HG03280 (cell line): Measurements from ENCODE around the gene EPC1.
"Not testable (repeated sequence)": the region's sequence is repeated elsewhere in the genome, so short reads cannot be mapped to it uniquely, and the experiment has no call there.

ENCODE experiments used
- ATAC-seq: cut with Tn5 transposase; IDR thresholded peaks from one replicate; pipeline ENCODE4 v1.9.1; 2021; ENCODE audit warnings: mild to moderate bottlenecking, moderate library complexity; ENCODE audit not compliant: unreplicated experiment

The EPC1 gene

GRCh38 chr10:32373031-32373430, 26.1 kb upstream of the EPC1 start:
- no peak for ATAC-seq

- no peak for ATAC-seq
Observed at GRCh38 chr10:32372000-32372875, 25.3 kb upstream of the EPC1 start.

GRCh38 chr10:32371101-32371500, 24.1 kb upstream of the EPC1 start:
- no peak for ATAC-seq

- peak; percentile 53 for ATAC-seq
Observed at GRCh38 chr10:32367793-32368453, 21.0 kb upstream of the EPC1 start.

- no peak for ATAC-seq
Observed at GRCh38 chr10:32366588-32366987, 19.6 kb upstream of the EPC1 start.

- no peak for ATAC-seq
Observed at GRCh38 chr10:32366111-32366510, 19.2 kb upstream of the EPC1 start.

- ATAC-seq = not testable (repeated sequence)
Observed at GRCh38 chr10:32365404-32365803, 18.4 kb upstream of the EPC1 start.

- ATAC-seq = no peak
Observed at GRCh38 chr10:32362571-32362970, 15.6 kb upstream of the EPC1 start.

GRCh38 chr10:32360884-32361283, 13.9 kb upstream of the EPC1 start:
- ATAC-seq = no peak

GRCh38 chr10:32360241-32360640, 13.3 kb upstream of the EPC1 start:
- no peak for ATAC-seq

- ATAC-seq = no peak
Observed at GRCh38 chr10:32357056-32357735, 10.2 kb upstream of the EPC1 start.

- ATAC-seq = not testable (repeated sequence)
Observed at GRCh38 chr10:32354690-32355089, 7.7 kb upstream of the EPC1 start.

GRCh38 chr10:32350811-32351350, 3.9 kb upstream of the EPC1 start:
- no peak for ATAC-seq

GRCh38 chr10:32349968-32350738, 3.2 kb upstream of the EPC1 start:
- ATAC-seq = no peak

GRCh38 chr10:32349199-32349585, 2.2 kb upstream of the EPC1 start:
- no peak for ATAC-seq

GRCh38 chr10:32348297-32349198, 1.6 kb upstream of the EPC1 start:
- ATAC-seq = no peak

GRCh38 chr10:32347363-32348022, 535 bp upstream of the EPC1 start:
- ATAC-seq = peak; percentile 14

- peak; percentile 81 for ATAC-seq
Observed at GRCh38 chr10:32346134-32346550, 816 bp downstream of the EPC1 start.

- no peak for ATAC-seq
Observed at GRCh38 chr10:32341596-32341995, 5.4 kb downstream of the EPC1 start.
